Lower lobe of right lung (tissue), 2 donors: Measurements from ENCODE around the gene SPON1. TPM values are rescaled to one million over a fixed set of nuclear protein-coding genes. Genes with fewer than 3 reads are reported as not detected.
A peak's percentile ranks its signal among the peaks of the same experiment; 100 is the strongest.
"Not testable (repeated sequence)": the region's sequence is repeated elsewhere in the genome, so short reads cannot be mapped to it uniquely, and the experiment has no call there.

Experiments used
- ATAC-seq, 2 donors: fragments of 200-7000 bp; cut with Tn5 transposase; one replicate each; pipeline ENCODE4 v1.9.1; 2020 to 2022; ENCODE audit warnings: mild to moderate bottlenecking in 2 of 2, moderate library complexity in 2 of 2
- DNase-seq: peaks from one replicate; pipeline ENCODE4 v3.0.0-alpha.2; 2020
- H3K27ac ChIP-seq: fragments of 200-600 bp; one replicate; pipeline ENCODE4 v1.8.0; 2022
- H3K27me3 ChIP-seq: fragments of 200-600 bp; one replicate; pipeline ENCODE4 v1.8.0; 2022; ENCODE audit warnings: low read depth
- H3K36me3 ChIP-seq: fragments of 200-600 bp; one replicate; pipeline ENCODE4 v1.8.0; 2022; ENCODE audit warnings: mild to moderate bottlenecking
- H3K4me1 ChIP-seq: fragments of 200-600 bp; one replicate; pipeline ENCODE4 v1.8.0; 2022
- H3K4me3 ChIP-seq: fragments of 200-600 bp; one replicate; pipeline ENCODE4 v1.8.0; 2022; ENCODE audit warnings: mild to moderate bottlenecking
- H3K9me3 ChIP-seq: fragments of 200-600 bp; one replicate; pipeline ENCODE4 v1.8.0; 2022
- CTCF ChIP-seq: fragments of 200-600 bp; IDR thresholded peaks from one replicate; pipeline ENCODE4 v1.8.0; 2022; ENCODE audit warnings: antibody characterized with exemption, mild to moderate bottlenecking
- intact Hi-C: fragments of 100-400 bp; cut with DNase I; formaldehyde crosslinking; loops from one replicate; pipeline ENCODE4 v1.11.0; 2022
- total RNA-seq: library from RNA; stranded (reverse); fragmentation: NEBNext Ultra II Directional; extraction: Animal tissue kit (Norgen Biotek cat#: 25700); gene quantifications from one replicate; pipeline ENCODE4 v1.2.1, GENCODE V29; 2021
- donor health status: DM: no; HTN: yes; CAD: no; lungs with severe emphysema.

SPON1 gene
- total RNA-seq, 1 donor from 2014 or later = 40.1 TPM

- Histone ChIP-seq H3K36me3 (peaks cover 5% of the 10 kb centered on the region), H3K27me3 (no peaks in the 10 kb centered on the region)
Observed at GRCh38 chr11:14275076-14275475, 312.6 kb downstream of the SPON1 start.

GRCh38 chr11:14278869-14279268 is 316.3 kb downstream of the SPON1 start:
- H3K27ac ChIP-seq, ATAC-seq, intact Hi-C loops, H3K4me1 ChIP-seq, H3K9me3 ChIP-seq, H3K36me3 ChIP-seq, DNase-seq, H3K27me3 ChIP-seq, H3K4me3 ChIP-seq: not testable (repeated sequence)

More at GRCh38 chr11:14275076-14275475, 312.6 kb downstream of the SPON1 start:
- DNase-seq (no peak), ATAC-seq (peak in 1 of 2 donors; percentile 44)
- TF ChIP-seq CTCF = no peak
- Histone ChIP-seq H3K27ac (no peak overlapping the region), H3K4me3 (no peak overlapping the region), H3K4me1 (peaks cover 6% of the 10 kb centered on the region), H3K9me3 (no peaks in the 10 kb centered on the region)
- intact Hi-C loops = no loop called here

- no peak overlapping the region for H3K4me3 ChIP-seq
- no peak for DNase-seq
- intact Hi-C loops = no loop called here
- H3K27ac ChIP-seq = no peak overlapping the region
- no peak for TF ChIP-seq CTCF
- H3K9me3 ChIP-seq = no peaks in the 10 kb centered on the region
- H3K36me3 ChIP-seq = peaks cover 10% of the 10 kb centered on the region
- ATAC-seq = peak; percentile 62 to 78
- H3K4me1 ChIP-seq = peaks cover 3% of the 10 kb centered on the region
- H3K27me3 ChIP-seq = no peaks in the 10 kb centered on the region
Observed at GRCh38 chr11:14288189-14288935, 325.8 kb downstream of the SPON1 start.

GRCh38 chr11:14290422-14290821 is 327.9 kb downstream of the SPON1 start:
- Histone ChIP-seq H3K4me1 (peaks cover 3% of the 10 kb centered on the region), H3K9me3 (no peaks in the 10 kb centered on the region), H3K27ac (no peak overlapping the region), H3K4me3 (no peak overlapping the region), H3K36me3 (peaks cover 10% of the 10 kb centered on the region), H3K27me3 (no peaks in the 10 kb centered on the region)
- no peak for TF ChIP-seq CTCF
- DNase-seq = no peak
- intact Hi-C loops = no loop called here
- ATAC-seq = no peak

DNA sequence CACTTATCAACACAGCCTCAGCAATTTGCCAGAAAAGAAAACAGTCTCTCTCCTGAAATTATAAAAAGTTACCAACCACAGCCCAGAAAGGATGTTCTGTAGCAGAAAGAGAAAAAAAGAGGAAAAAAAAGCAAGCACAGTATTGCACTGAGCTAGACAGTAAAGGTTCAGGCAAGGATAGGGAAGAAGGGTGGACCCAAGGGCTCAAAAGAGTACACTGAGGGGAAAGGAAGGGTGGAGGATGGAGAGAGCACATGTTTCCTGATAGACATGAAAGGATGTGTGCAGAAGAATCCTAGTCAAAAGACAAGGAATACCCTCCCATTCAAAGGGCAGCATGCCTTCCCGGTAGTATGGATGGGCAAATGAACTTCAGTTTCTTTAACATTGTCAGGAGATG is 337.4 kb downstream of the SPON1 start:
- Histone ChIP-seq H3K4me3 (no peak overlapping the region), H3K27ac (no peak overlapping the region), H3K27me3 (no peaks in the 10 kb centered on the region), H3K36me3 (no peaks in the 10 kb centered on the region), H3K9me3 (no peaks in the 10 kb centered on the region), H3K4me1 (peaks cover 16% of the 10 kb centered on the region)
- DNase-seq (no peak), ATAC-seq (peak; percentile 11 to 34)
- intact Hi-C loops = loop anchor here (10.0 kb wide), 1 partner anchor 155 kb away; no protein-coding TSS in a partner anchor
- TF ChIP-seq CTCF = no peak

DNA sequence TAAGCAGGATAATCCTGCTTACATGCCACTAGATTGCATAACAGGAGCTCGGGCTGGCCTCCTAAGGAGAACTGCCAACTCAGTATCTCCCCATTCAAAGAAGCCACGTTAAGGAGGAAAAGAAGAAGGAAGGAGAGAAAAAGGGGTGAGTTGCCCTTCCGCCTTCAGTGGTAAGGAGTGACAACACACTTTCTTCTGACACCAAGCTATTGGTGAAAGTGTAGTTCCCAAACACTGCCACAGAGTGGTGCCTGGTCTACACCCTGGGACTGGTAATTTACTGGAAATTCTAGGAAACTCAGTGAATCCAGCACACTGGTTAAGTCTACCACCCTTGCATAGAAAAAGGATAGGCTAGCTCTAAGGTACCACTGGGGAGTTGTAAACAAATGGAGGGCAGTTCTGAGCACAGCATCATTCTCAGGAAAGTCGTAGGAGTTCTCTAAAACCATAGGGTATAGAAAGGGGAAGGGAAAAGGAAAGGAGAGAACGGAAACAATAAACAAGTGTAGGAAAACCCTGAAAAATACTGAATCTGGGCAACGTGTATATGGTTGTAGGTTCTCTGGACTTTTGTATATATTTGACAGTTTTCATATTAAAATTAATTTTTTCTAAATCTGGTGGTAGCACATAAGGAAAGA is 338.3 kb downstream of the SPON1 start:
- ATAC-seq (peak; percentile 86 to 91), DNase-seq (no peak)
- intact Hi-C loops = loop anchor here (10.0 kb wide), 1 partner anchor 154 kb away; no protein-coding TSS in a partner anchor
- H3K4me1 ChIP-seq = peaks cover 16% of the 10 kb centered on the region
- TF ChIP-seq CTCF = peak; percentile 72
- H3K9me3 ChIP-seq = no peaks in the 10 kb centered on the region
- H3K36me3 ChIP-seq = no peaks in the 10 kb centered on the region
- H3K4me3 ChIP-seq = no peak overlapping the region
- H3K27me3 ChIP-seq = no peaks in the 10 kb centered on the region
- no peak overlapping the region for H3K27ac ChIP-seq
